ENCODE results near the gene RNLS.
"Not testable (repeated sequence)": the region's sequence is repeated elsewhere in the genome, so short reads cannot be mapped to it uniquely, and the experiment has no call there.

Gene RNLS

GRCh38 chr10:88493691-88494483 lies 89.2 kb downstream of the RNLS start:
- Histone ChIP-seq H3K4me3 (ENCODE audit: low read depth, low read length) (no peak overlapping the region), H3K27ac (no peak overlapping the region), H3K36me3 (ENCODE audit: control insufficient read depth, insufficient read depth, low read length) (no peaks in the 10 kb centered on the region), H3K9ac (no peak overlapping the region), H2AFZ (no peak overlapping the region), H3K79me2 (no peaks in the 10 kb centered on the region), H3K9me3 (ENCODE audit: control insufficient read depth, low read length) (no peaks in the 10 kb centered on the region), H3K4me2 (ENCODE audit: low read length) (no peak overlapping the region), H3K27me3 (ENCODE audit: control insufficient read depth, insufficient read depth, low read length) (no peaks in the 10 kb centered on the region), H3K4me1 (no peaks in the 10 kb centered on the region)
- TF ChIP-seq, protein P1, sequence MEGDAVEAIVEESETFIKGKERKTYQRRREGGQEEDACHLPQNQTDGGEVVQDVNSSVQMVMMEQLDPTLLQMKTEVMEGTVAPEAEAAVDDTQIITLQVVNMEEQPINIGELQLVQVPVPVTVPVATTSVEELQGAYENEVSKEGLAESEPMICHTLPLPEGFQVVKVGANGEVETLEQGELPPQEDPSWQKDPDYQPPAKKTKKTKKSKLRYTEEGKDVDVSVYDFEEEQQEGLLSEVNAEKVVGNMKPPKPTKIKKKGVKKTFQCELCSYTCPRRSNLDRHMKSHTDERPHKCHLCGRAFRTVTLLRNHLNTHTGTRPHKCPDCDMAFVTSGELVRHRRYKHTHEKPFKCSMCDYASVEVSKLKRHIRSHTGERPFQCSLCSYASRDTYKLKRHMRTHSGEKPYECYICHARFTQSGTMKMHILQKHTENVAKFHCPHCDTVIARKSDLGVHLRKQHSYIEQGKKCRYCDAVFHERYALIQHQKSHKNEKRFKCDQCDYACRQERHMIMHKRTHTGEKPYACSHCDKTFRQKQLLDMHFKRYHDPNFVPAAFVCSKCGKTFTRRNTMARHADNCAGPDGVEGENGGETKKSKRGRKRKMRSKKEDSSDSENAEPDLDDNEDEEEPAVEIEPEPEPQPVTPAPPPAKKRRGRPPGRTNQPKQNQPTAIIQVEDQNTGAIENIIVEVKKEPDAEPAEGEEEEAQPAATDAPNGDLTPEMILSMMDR (IDR thresholded peaks at IDR 0.05): no peak

- no peak overlapping the region for H3K4me2 ChIP-seq (ENCODE audit: low read length)
- H3K27ac ChIP-seq: no peak overlapping the region
Observed at GRCh38 chr10:88491314-88491713, 91.8 kb downstream of the RNLS start.

GRCh38 chr10:88490231-88490980 lies 92.7 kb downstream of the RNLS start:
- H3K4me1 ChIP-seq: no peaks in the 10 kb centered on the region
- no peak overlapping the region for H3K9ac ChIP-seq
- TF ChIP-seq, protein P1 (IDR thresholded peaks at IDR 0.05): no peak
- H3K36me3 ChIP-seq (ENCODE audit: control insufficient read depth, insufficient read depth, low read length): no peaks in the 10 kb centered on the region
- H3K9me3 ChIP-seq (ENCODE audit: control insufficient read depth, low read length): no peaks in the 10 kb centered on the region
- H2AFZ ChIP-seq: no peak overlapping the region
- no peaks in the 10 kb centered on the region for H3K27me3 ChIP-seq (ENCODE audit: control insufficient read depth, insufficient read depth, low read length)
- no peaks in the 10 kb centered on the region for H3K79me2 ChIP-seq
- no peak overlapping the region for H3K4me3 ChIP-seq (ENCODE audit: low read depth, low read length)
- no peak overlapping the region for H3K27ac ChIP-seq
- H3K4me2 ChIP-seq (ENCODE audit: low read length): no peak overlapping the region

More at GRCh38 chr10:88491314-88491713, 91.8 kb downstream of the RNLS start:
- H3K36me3 ChIP-seq (ENCODE audit: control insufficient read depth, insufficient read depth, low read length): no peaks in the 10 kb centered on the region
- TF ChIP-seq, protein P1 (IDR thresholded peaks at IDR 0.05): no peak
- no peaks in the 10 kb centered on the region for H3K79me2 ChIP-seq
- H3K4me3 ChIP-seq (ENCODE audit: low read depth, low read length): no peak overlapping the region
- H3K9me3 ChIP-seq (ENCODE audit: control insufficient read depth, low read length): no peaks in the 10 kb centered on the region
- H3K4me1 ChIP-seq: no peaks in the 10 kb centered on the region
- no peak overlapping the region for H2AFZ ChIP-seq
- no peak overlapping the region for H3K9ac ChIP-seq
- no peaks in the 10 kb centered on the region for H3K27me3 ChIP-seq (ENCODE audit: control insufficient read depth, insufficient read depth, low read length)

- Histone ChIP-seq H3K27me3 (ENCODE audit: control insufficient read depth, insufficient read depth, low read length) (no peaks in the 10 kb centered on the region), H3K4me3 (ENCODE audit: low read depth, low read length) (no peak overlapping the region), H3K36me3 (ENCODE audit: control insufficient read depth, insufficient read depth, low read length) (no peaks in the 10 kb centered on the region), H2AFZ (no peak overlapping the region), H3K4me2 (ENCODE audit: low read length) (no peak overlapping the region), H3K4me1 (no peaks in the 10 kb centered on the region), H3K27ac (no peak overlapping the region), H3K79me2 (no peaks in the 10 kb centered on the region), H3K9ac (no peak overlapping the region), H3K9me3 (ENCODE audit: control insufficient read depth, low read length) (no peaks in the 10 kb centered on the region)
- TF ChIP-seq, protein P1 (IDR thresholded peaks at IDR 0.05): no peak
Observed at GRCh38 chr10:88489107-88489506, 94.0 kb downstream of the RNLS start.

DNA sequence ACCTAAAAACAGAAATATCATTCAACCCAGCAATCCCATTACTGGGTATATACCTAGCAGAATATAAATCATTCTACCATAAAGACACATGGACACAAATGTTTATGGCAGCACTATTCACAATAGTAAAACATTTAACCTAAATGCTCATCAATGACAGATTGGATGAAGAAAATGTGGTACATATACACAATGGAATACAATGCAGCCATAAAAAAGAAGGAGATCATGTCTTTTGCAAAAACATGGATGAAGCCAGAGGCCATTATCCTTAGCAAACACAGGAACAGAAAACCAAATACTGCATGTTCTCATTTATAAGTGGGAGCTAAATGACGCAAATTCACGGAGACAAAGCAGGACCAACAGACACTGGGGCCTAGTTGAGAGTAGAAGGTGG lies 96.3 kb downstream of the RNLS start:
- H2AFZ ChIP-seq; H3K4me2 ChIP-seq (ENCODE audit: low read length); H3K27me3 ChIP-seq (ENCODE audit: control insufficient read depth, insufficient read depth, low read length); H3K9ac ChIP-seq; H3K4me3 ChIP-seq (ENCODE audit: low read depth, low read length); H3K36me3 ChIP-seq (ENCODE audit: control insufficient read depth, insufficient read depth, low read length); H3K27ac ChIP-seq; H3K9me3 ChIP-seq (ENCODE audit: control insufficient read depth, low read length); H3K79me2 ChIP-seq; H3K4me1 ChIP-seq: not testable (repeated sequence)
